Measurements from ENCODE around the gene SDF2. TPM values are rescaled to one million over a fixed set of nuclear protein-coding genes. Genes with fewer than 3 reads are reported as not detected.

The SDF2 gene
- total and polyA plus RNA-seq, 9 of the 15 experiments (the other 6 are each of a cell fraction or from before 2014, with no cell fraction given): 41.2 to 132 (median 65.6) TPM

DNA sequence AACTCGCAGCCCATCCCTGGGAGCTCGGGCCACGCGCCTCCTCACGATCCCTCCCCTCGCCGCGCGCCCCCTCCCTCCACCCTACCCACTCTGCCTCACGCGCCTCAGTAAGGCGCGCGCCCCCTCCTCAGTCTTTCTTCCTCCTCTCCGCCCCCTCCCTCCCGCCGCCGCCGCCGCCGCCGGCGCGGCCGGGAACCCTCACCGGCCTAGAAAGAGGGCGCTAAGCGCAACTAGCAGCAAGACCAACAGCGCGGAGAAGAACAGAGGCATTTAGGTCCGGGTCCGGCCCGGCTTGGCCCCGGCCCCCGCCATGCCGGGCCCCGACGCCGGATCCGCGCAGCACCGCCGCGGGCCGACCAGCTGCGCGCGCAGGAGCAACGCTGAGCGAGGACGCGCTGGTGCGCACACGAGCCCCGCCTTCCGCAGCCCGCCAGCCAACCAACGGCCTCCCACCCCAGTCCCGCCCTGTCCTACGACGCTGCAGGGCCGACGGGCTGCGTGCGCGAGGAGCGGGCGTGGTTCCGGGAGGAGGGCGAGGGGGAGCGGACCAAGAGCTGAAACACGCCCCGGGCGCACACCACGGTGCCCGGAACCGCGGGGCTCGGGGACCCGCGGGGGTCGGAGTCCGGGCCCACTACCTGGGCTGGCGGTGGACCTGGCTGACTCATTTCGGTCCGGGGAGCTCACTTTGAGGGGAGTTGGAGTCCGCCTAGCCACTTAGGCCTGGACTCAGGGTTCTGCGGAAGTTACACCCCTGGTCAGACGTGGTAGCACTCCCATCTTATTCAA is 16.7 kb downstream of the SDF2 start, which contains the start of gene BLTP2 (continued):
- TF ChIP-seq, protein P1, sequence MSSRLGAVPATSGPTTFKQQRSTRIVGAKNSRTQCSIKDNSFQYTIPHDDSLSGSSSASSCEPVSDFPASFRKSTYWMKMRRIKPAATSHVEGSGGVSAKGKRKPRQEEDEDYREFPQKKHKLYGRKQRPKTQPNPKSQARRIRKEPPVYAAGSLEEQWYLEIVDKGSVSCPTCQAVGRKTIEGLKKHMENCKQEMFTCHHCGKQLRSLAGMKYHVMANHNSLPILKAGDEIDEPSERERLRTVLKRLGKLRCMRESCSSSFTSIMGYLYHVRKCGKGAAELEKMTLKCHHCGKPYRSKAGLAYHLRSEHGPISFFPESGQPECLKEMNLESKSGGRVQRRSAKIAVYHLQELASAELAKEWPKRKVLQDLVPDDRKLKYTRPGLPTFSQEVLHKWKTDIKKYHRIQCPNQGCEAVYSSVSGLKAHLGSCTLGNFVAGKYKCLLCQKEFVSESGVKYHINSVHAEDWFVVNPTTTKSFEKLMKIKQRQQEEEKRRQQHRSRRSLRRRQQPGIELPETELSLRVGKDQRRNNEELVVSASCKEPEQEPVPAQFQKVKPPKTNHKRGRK (tag; IDR thresholded peaks at IDR 0.05): no peak
- TF ChIP-seq TCF7 (IDR thresholded peaks at IDR 0.05; ENCODE audit: borderline replicate concordance) (no peak), ZNF263 (CRISPR knock-in tag; IDR thresholded peaks at IDR 0.05; ENCODE audit: borderline replicate concordance) (peak; percentile 96), SNIP1 (IDR thresholded peaks at IDR 0.05; ENCODE audit: low read depth) (no peak), CHD2 (IDR thresholded peaks at IDR 0.05; ENCODE audit: low read depth, low read length) (no peak; the same call in 1 of the 2 replicates), HSF4 (CRISPR knock-in tag; IDR thresholded peaks at IDR 0.05; ENCODE audit: borderline replicate concordance) (no peak), XRCC4 (IDR thresholded peaks at IDR 0.05; ENCODE audit: extremely low read depth, insufficient read depth, insufficient read length) (no peak), ZNF146 (CRISPR knock-in tag; IDR thresholded peaks at IDR 0.05; ENCODE audit: unreplicated experiment) (no peak), SP1 (CRISPR knock-in tag; IDR thresholded peaks at IDR 0.05) (peak; percentile 86), POLR2G (IDR thresholded peaks at IDR 0.05; ENCODE audit: low read depth, low read length) (peak; percentile 94), DNMT1 (IDR thresholded peaks at IDR 0.05) (0 out of 2 replicates have a peak, but pooled peaks have one; percentile 74), RHOXF2B (CRISPR knock-in tag; conservative IDR thresholded peaks at IDR 0.05) (no peak), SRSF1 (IDR thresholded peaks at IDR 0.05; ENCODE audit: low read depth, low read length) (no peak), RBM17 (IDR thresholded peaks at IDR 0.05; ENCODE audit: borderline replicate concordance, low read depth, low read length) (no peak), CXXC5 (CRISPR knock-in tag; IDR thresholded peaks at IDR 0.05) (peak; percentile 100), HDAC6 (IDR thresholded peaks at IDR 0.05; ENCODE audit: low read depth, low read length) (no peak), FOXP4 (CRISPR knock-in tag; IDR thresholded peaks at IDR 0.05; ENCODE audit: borderline replicate concordance) (no peak), GTF2F1 (IDR thresholded peaks at IDR 0.05; ENCODE audit: low read depth, low read length) (peak; percentile 30; the same call in 1 of the 2 replicates), KLF1 (tag; IDR thresholded peaks at IDR 0.05) (no peak)
- TF ChIP-seq, protein P2, sequence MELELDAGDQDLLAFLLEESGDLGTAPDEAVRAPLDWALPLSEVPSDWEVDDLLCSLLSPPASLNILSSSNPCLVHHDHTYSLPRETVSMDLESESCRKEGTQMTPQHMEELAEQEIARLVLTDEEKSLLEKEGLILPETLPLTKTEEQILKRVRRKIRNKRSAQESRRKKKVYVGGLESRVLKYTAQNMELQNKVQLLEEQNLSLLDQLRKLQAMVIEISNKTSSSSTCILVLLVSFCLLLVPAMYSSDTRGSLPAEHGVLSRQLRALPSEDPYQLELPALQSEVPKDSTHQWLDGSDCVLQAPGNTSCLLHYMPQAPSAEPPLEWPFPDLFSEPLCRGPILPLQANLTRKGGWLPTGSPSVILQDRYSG (tag; conservative IDR thresholded peaks at IDR 0.05; ENCODE audit: low read depth): no peak
- TF ChIP-seq, protein P3, sequence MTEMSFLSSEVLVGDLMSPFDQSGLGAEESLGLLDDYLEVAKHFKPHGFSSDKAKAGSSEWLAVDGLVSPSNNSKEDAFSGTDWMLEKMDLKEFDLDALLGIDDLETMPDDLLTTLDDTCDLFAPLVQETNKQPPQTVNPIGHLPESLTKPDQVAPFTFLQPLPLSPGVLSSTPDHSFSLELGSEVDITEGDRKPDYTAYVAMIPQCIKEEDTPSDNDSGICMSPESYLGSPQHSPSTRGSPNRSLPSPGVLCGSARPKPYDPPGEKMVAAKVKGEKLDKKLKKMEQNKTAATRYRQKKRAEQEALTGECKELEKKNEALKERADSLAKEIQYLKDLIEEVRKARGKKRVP (CRISPR knock-in tag; IDR thresholded peaks at IDR 0.05): peak; percentile 61; the same call in 1 of the 2 replicates
- TF ChIP-seq, protein P4, sequence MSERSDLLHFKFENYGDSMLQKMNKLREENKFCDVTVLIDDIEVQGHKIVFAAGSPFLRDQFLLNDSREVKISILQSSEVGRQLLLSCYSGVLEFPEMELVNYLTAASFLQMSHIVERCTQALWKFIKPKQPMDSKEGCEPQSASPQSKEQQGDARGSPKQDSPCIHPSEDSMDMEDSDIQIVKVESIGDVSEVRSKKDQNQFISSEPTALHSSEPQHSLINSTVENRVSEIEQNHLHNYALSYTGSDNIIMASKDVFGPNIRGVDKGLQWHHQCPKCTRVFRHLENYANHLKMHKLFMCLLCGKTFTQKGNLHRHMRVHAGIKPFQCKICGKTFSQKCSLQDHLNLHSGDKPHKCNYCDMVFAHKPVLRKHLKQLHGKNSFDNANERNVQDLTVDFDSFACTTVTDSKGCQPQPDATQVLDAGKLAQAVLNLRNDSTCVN (CRISPR knock-in tag; IDR thresholded peaks at IDR 0.05): no peak; the same call in 1 of the 2 replicates
